GM12872 (cell line): ENCODE data around the gene ZP1.

ENCODE experiments used
- TF ChIP-seq, protein P1 (sequence below): IDR thresholded peaks from 3 replicates; pipeline ENCODE4 v1.5.1; 2011; ENCODE audit warnings: low read depth, mild to moderate bottlenecking, low read length, moderate library complexity; ENCODE audit not compliant: insufficient read depth

Gene ZP1

DNA sequence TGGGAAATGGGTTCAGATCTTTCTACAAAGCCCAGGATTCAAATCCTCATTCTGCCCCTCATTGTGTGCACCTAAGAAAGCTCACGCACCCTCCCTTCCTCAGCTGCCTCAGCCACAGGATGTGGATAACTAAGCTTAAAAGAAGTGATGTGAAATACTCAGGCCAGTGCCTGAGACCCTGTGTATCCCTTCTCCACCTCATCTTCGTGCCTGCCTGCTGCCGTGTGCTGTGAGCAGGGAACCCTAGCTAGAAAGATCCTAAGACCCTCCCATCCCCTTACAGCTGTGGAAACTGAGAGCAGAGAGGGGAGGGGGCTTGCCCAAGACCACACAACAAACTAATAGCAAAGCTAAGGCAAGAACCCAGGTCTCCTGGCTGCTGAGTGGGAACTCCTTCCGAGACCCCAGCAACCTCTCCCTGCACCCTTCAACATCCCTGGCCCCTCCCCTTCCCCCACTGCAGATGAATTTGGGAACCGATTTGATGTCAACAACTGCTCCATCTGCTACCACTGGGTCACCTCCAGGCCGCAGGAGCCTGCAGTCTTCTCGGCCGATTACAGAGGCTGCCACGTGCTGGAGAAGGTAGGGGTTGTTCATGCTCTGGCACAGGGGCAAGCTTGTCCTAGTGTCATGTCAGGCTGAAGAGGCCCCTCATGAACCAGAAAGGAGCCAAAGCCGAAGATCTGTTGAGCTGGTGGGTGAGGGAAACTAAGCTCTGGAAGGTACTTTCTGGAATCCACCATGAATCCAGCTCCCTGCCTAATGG is 1.5 kb downstream of the ZP1 start:
- TF ChIP-seq, protein P1, sequence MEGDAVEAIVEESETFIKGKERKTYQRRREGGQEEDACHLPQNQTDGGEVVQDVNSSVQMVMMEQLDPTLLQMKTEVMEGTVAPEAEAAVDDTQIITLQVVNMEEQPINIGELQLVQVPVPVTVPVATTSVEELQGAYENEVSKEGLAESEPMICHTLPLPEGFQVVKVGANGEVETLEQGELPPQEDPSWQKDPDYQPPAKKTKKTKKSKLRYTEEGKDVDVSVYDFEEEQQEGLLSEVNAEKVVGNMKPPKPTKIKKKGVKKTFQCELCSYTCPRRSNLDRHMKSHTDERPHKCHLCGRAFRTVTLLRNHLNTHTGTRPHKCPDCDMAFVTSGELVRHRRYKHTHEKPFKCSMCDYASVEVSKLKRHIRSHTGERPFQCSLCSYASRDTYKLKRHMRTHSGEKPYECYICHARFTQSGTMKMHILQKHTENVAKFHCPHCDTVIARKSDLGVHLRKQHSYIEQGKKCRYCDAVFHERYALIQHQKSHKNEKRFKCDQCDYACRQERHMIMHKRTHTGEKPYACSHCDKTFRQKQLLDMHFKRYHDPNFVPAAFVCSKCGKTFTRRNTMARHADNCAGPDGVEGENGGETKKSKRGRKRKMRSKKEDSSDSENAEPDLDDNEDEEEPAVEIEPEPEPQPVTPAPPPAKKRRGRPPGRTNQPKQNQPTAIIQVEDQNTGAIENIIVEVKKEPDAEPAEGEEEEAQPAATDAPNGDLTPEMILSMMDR: no peak

DNA sequence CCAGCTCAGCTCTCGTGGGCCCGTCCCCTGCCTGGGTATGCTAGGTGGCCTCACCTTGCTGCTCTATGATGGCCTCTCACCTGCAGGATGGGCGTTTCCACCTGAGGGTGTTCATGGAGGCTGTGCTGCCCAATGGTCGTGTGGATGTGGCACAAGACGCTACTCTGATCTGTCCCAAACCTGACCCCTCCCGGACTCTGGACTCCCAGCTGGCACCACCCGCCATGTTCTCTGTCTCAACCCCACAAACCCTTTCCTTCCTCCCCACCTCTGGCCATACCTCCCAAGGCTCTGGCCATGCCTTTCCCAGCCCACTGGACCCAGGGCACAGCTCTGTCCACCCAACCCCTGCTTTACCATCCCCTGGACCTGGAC is 2.1 kb downstream of the ZP1 start:
- TF ChIP-seq, protein P1: no peak

DNA sequence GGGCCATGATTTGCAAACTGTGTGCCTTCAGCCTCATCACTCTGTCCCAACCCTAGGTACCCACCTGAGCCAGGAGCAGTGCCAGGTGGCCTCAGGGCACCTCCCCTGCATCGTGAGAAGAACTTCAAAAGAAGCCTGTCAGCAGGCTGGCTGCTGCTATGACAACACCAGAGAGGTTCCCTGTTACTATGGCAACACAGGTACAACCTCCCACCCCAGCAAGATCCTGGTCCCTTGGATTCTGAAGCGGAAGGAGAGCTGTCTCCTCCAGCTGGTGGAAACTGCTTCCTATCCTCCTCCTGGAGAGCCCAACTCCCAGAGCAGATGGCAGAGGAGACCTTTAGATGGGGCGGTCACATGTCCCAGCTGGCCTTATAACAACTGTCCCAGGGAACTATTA is 2.9 kb downstream of the ZP1 start:
- TF ChIP-seq, protein P1: no peak

DNA sequence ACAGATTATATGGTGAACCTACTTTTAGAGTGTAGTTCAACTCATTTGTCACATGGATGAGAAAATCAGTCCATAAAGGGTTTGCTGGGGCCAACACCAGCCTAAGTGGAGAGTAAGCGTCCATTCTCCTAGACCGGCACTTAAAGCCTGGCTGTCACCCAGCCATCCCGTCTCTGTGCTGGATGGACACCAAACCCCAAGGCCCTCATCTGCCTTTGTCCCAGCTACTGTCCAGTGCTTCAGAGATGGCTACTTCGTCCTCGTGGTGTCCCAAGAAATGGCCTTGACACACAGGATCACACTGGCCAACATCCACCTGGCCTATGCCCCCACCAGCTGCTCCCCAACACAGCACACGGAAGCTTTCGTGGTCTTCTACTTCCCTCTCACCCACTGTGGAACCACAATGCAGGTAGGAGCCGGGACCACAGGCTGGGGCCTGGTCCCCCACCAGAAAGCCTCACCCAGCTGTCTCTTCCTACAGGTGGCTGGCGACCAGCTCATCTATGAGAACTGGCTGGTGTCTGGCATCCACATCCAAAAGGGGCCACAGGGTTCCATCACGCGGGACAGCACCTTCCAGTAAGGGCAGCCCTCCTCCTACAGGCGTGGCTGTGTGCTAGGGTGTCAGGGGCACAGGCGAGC is 3.5 kb downstream of the ZP1 start:
- TF ChIP-seq, protein P1: no peak

DNA sequence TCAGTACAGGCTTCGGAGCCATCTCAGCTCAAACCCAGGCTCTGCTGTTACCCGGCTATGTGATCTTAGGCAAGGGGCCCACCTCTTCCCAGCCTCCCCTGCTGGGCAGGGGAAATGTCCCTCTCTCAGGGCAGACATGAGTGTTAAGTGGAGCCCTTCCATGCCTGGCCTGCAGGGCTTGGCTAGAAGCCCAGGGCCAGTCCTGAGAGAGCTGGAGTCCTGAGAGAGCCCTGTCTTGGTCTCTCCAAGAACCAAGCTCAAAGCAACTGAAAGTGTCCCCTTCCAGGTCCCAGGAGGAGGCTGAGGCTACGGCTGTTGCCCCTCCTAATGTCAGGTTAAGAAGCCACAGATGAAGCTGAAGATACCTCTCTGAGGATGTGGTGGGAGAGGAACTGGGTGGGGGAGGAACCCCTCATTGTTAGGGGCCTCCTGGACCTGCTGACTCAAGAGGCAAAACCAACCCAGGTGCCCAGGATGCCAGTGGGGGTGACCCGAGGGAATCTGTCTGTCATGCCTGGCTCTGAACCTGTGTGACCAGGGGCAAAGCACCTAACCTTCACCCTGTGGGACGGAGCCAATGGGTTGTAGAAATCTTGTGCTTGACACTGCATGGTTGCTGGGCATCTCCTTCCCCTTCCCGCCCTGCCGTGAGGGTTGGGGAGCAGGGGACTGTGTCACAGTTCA is 4.2 kb downstream of the ZP1 start:
- TF ChIP-seq, protein P1: no peak

DNA sequence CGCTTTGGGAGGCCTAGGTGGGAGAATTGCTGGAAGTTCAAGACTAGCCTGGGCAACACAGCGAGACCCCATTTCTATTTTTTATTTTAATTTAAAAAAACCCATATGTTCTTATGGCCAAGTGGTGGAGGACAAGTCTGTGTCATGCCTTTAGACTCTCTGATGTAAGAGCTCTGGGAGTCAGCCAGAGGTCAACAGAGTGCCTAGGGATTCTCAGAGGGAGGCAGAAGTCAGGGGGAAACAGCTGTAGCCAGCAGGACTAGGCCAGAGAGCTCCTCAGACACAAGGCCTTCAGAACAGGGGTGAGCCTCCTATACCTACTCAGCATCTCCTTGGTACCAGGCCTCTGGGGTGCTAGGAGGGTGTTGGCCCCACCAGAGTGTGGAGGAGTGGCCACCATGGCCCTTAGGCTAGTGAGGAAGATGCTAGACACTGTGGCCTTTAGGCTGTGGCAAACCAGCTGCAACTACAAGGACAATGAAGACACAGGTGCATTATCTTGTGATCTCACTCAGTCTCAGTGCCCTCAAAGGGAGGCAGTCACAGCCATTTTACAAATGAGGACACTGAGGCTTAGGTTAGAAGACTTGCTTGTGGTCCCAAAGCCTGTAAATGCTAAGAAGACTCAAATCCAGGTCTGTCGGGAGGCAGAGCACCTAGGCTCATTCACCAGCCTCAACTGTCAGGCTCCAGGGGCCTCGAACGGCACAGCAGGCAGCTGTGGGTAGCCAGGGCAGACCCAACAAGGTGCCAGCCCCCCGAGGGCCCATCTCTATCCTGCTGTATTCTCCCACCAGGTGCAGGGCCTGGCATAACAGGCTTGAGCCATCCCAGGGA is 5.0 kb downstream of the ZP1 start:
- TF ChIP-seq, protein P1: no peak
